OCI-LY7 (cell line): Measurements from ENCODE around the gene ALG5.

Source experiments
- EZH2phosphoT487 ChIP-seq: fragments of 200-600 bp; sonication (generic); IDR thresholded peaks from 2 replicates; pipeline ENCODE4 v1.6.1; 2018; ENCODE audit warnings: low read depth, borderline replicate concordance, mild to moderate bottlenecking, mixed run types, antibody characterized with exemption, low read length, moderate library complexity, mixed read lengths
- TF ChIP-seq, protein P1 (sequence below): fragments of 200-600 bp; sonication (generic); conservative IDR thresholded peaks from 2 replicates; pipeline ENCODE4 v1.5.1; 2014; ENCODE audit warnings: mild to moderate bottlenecking, antibody characterized with exemption, low read length, moderate library complexity, mixed read lengths

DNA sequence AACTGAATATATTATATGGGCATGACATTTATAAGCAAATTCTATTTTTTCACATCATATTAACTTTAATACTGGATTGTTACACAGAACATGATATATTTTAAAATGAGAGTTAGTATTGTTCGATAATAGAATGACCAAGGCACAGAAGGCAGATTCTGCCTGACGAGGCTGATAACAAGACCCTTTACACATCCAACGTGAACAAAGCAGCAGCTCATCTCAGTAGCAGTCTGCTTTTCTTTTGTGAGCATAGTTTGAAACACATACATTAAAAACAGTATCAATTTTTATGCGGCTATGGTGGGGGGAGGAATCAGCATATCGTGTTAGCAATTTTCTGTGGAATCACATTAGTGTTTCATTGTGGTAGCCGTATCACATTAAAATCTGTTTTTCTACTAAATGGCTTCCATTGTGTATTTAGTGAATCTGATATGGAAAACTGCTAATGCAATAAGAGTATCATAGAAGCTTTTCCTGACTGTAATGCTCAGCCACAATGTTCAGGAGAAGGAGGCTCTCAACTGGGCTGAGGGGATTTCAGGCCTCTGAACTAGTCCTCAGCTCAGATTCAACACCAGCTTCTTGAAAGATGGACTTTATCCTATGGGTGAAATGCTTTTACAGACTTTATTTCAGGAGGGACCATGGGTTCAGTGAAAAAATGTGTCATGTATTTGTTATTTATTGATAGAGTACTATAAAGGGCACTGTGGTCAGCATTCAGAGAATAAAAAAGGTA lies 83.1 kb downstream of the ALG5 start:
- TF ChIP-seq, protein P1, sequence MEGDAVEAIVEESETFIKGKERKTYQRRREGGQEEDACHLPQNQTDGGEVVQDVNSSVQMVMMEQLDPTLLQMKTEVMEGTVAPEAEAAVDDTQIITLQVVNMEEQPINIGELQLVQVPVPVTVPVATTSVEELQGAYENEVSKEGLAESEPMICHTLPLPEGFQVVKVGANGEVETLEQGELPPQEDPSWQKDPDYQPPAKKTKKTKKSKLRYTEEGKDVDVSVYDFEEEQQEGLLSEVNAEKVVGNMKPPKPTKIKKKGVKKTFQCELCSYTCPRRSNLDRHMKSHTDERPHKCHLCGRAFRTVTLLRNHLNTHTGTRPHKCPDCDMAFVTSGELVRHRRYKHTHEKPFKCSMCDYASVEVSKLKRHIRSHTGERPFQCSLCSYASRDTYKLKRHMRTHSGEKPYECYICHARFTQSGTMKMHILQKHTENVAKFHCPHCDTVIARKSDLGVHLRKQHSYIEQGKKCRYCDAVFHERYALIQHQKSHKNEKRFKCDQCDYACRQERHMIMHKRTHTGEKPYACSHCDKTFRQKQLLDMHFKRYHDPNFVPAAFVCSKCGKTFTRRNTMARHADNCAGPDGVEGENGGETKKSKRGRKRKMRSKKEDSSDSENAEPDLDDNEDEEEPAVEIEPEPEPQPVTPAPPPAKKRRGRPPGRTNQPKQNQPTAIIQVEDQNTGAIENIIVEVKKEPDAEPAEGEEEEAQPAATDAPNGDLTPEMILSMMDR, result no peak
- no peak for TF ChIP-seq EZH2phosphoT487
